HepG2 (cell line): Measurements from ENCODE around the gene FMN2. TPM values are rescaled to one million over a fixed set of nuclear protein-coding genes. Genes with fewer than 3 reads are reported as not detected.
A peak's percentile ranks its signal among the peaks of the same experiment; 100 is the strongest.

ENCODE experiments used
- ATAC-seq: fragments of 200-7000 bp; cut with Tn5 transposase; 3 replicates; pipeline ENCODE4 v1.9.1; 2020; ENCODE audit warnings: mild to moderate bottlenecking, moderate library complexity
- BruUV-seq: library from RNA; stranded (reverse); fragments of 400-500 nt; replicated peaks from 2 replicates; lab custom pipeline; 2021; lab: Mats Ljungman, UMichigan
- CTCF ChIA-PET: fragments of 300-600 bp; formaldehyde crosslinking; extraction: SDS; loops from one replicate; lab custom pipeline; 2021; ENCODE audit warnings: low total read pairs, inconsistent platforms, low intra/inter-chr PET ratio; lab: Yijun Ruan, JAX
- POLR2A ChIA-PET: fragments of 350-600 bp; sonication (Branson Sonifier 250); formaldehyde crosslinking; loops from one replicate; lab custom pipeline; 2020; ENCODE audit warnings: antibody characterized with exemption, inconsistent platforms; lab: Yijun Ruan, JAX
- DNase-seq: peaks from one replicate; pipeline ENCODE4 v3.0.0-alpha.2; 2015; ENCODE audit warnings: low spot score
- FAIRE-seq: peaks from 3 replicates; lab custom pipeline; 2011; peaks lifted over from hg19 to GRCh38; lab: Jason Lieb, UNC
- H2AFZ ChIP-seq: one replicate; pipeline ENCODE4 v1.6.1; 2011; ENCODE audit warnings: low read length, inconsistent platforms
- H3K27ac ChIP-seq: fragments of 300-600 bp; 3 replicates; pipeline ENCODE4 v1.8.0; 2011; ENCODE audit warnings: mixed run types, mild to moderate bottlenecking, mixed read lengths, low read length, inconsistent platforms; ENCODE audit not compliant: insufficient read depth; ENCODE audit errors: extremely low read length
- H3K27me3 ChIP-seq, 2 experiments: fragments of 200-600 bp in 1 of 2; 2 replicates in 1 of 2; 3 replicates in 1 of 2; pipeline versions ENCODE4 v1.6.0 to v1.8.0; 2011; ENCODE audit warnings: low read length in 2 of 2, mild to moderate bottlenecking in 2 of 2, moderate library complexity in 2 of 2, inconsistent platforms in 1 of 2; ENCODE audit not compliant: insufficient read depth in 2 of 2, control insufficient read depth in 1 of 2
- H3K36me3 ChIP-seq, 2 experiments: fragments of 200-600 bp in 1 of 2; replicated peaks in 1 of 2; 2 replicates in 1 of 2; 3 replicates in 1 of 2; pipeline versions ENCODE4 v1.5.1 to v1.8.0; 2011; ENCODE audit warnings: low read length in 2 of 2, inconsistent platforms in 1 of 2; ENCODE audit not compliant: insufficient read depth in 2 of 2, control insufficient read depth in 1 of 2
- H3K4me1 ChIP-seq: 2 replicates; pipeline ENCODE4 v1.5.1; 2012; ENCODE audit warnings: low read length, inconsistent platforms; ENCODE audit not compliant: insufficient read depth
- H3K4me2 ChIP-seq: 2 replicates; pipeline ENCODE4 v1.6.0; 2011; ENCODE audit warnings: low read depth, low read length, inconsistent platforms
- H3K4me3 ChIP-seq, 3 experiments: fragments of 200-600 bp in 1 of 3; sonication (generic), shearing (Covaris generic) in 1 of 3; replicated peaks in 1 of 3; 2 replicates each; pipeline ENCODE4 v1.5.1; 2011 to 2016; ENCODE audit warnings: low read length in 3 of 3, inconsistent platforms in 2 of 3, low read depth in 2 of 3, mild to moderate bottlenecking in 2 of 3, control low read depth in 1 of 3, mixed read lengths in 1 of 3; ENCODE audit not compliant: insufficient read depth in 1 of 3
- H3K79me2 ChIP-seq: one replicate; pipeline ENCODE4 v1.6.1; 2011; ENCODE audit warnings: low read length, inconsistent platforms; ENCODE audit not compliant: insufficient read depth
- H3K9ac ChIP-seq: 2 replicates; pipeline ENCODE4 v1.6.0; 2011; ENCODE audit warnings: mild to moderate bottlenecking, low read depth, low read length, inconsistent platforms; ENCODE audit not compliant: insufficient read depth
- H3K9me3 ChIP-seq: 2 replicates; pipeline ENCODE4 v1.5.1; 2012; ENCODE audit warnings: mild to moderate bottlenecking, low read length
- H4K20me1 ChIP-seq: 2 replicates; pipeline ENCODE4 v1.6.0; 2011; ENCODE audit warnings: inconsistent platforms, mild to moderate bottlenecking, low read length, moderate library complexity; ENCODE audit not compliant: insufficient read depth
- ATF7-NPFF ChIP-seq: sonication (generic); formaldehyde crosslinking; IDR thresholded peaks from 2 replicates; pipeline ENCODE4 v1.8.1; 2023; ENCODE audit warnings: mild to moderate bottlenecking, low read depth, missing genetic modification reagents, moderate library complexity
- BRD4 ChIP-seq: sonication (generic); formaldehyde crosslinking; IDR thresholded peaks from 2 replicates; pipeline ENCODE4 v1.4.0; 2020; ENCODE audit warnings: missing genetic modification reagents
- CEBPB ChIP-seq: IDR thresholded peaks from 2 replicates; pipeline ENCODE4 v1.6.1; 2011; ENCODE audit warnings: low read depth, low read length, improper control_type of control experiment, borderline replicate concordance
- FOXK2 ChIP-seq: fragments of 450-650 bp; IDR thresholded peaks from 2 replicates; pipeline ENCODE4 v1.6.1; 2016
- GZF1 ChIP-seq: sonication (generic); formaldehyde crosslinking; IDR thresholded peaks from 2 replicates; pipeline ENCODE4 v1.5.1; 2020; ENCODE audit warnings: mild to moderate bottlenecking, missing genetic modification reagents
- MXI1 ChIP-seq: IDR thresholded peaks from 3 replicates; pipeline ENCODE4 v1.6.1; 2012; ENCODE audit warnings: low read depth, low read length, inconsistent platforms, borderline replicate concordance
- SIX4 ChIP-seq: sonication (generic); formaldehyde crosslinking; IDR thresholded peaks from 2 replicates; pipeline ENCODE4 v1.4.0; 2020; ENCODE audit warnings: missing genetic modification reagents
- ZBTB26 ChIP-seq: IDR thresholded peaks from 2 replicates; pipeline ENCODE4 v1.6.1; 2016; ENCODE audit warnings: missing compliant biosample characterization, missing genetic modification reagents, borderline replicate concordance
- ZBTB37 ChIP-seq: sonication (generic); formaldehyde crosslinking; IDR thresholded peaks from 2 replicates; pipeline ENCODE4 v1.4.0; 2020; ENCODE audit warnings: mild to moderate bottlenecking, missing genetic modification reagents
- ZBTB49 ChIP-seq: sonication (generic); formaldehyde crosslinking; IDR thresholded peaks from 2 replicates; pipeline ENCODE4 v1.4.0; 2020; ENCODE audit warnings: missing genetic modification reagents, borderline replicate concordance
- ZFY ChIP-seq: sonication (generic); formaldehyde crosslinking; IDR thresholded peaks from 2 replicates; pipeline ENCODE4 v1.4.0; 2020; ENCODE audit warnings: missing genetic modification reagents
- ZNF34 ChIP-seq: sonication (generic); formaldehyde crosslinking; IDR thresholded peaks from 2 replicates; pipeline ENCODE4 v1.4.0; 2020; ENCODE audit warnings: mild to moderate bottlenecking, missing genetic modification reagents, borderline replicate concordance
- ZNF543 ChIP-seq: sonication (generic); formaldehyde crosslinking; IDR thresholded peaks from 2 replicates; pipeline ENCODE4 v1.4.0; 2020; ENCODE audit warnings: mild to moderate bottlenecking, missing genetic modification reagents
- ZNF709 ChIP-seq: sonication (generic); formaldehyde crosslinking; IDR thresholded peaks from 2 replicates; pipeline ENCODE4 v1.5.0; 2020; ENCODE audit warnings: mild to moderate bottlenecking, missing genetic modification reagents
- ZNF784 ChIP-seq: sonication (generic); formaldehyde crosslinking; IDR thresholded peaks from 2 replicates; pipeline ENCODE4 v1.5.1; 2020; ENCODE audit warnings: missing genetic modification reagents, mild to moderate bottlenecking, borderline replicate concordance
- WGBS: methylation state at CpG from one replicate; pipeline ENCODE4 v1.1.6; 2017; ENCODE audit warnings: low lambda C conversion rate; 5-methylcytosine and 5-hydroxymethylcytosine counted together
- in situ Hi-C: cut with HindIII; loops from 2 replicates; pipeline ENCODE4 v1.10.0; 2017; ENCODE audit warnings: low pct_unique_long_range_greater_than_20kb; ENCODE audit not compliant: extremely low pct_ligation_motif_present
- intact Hi-C: fragments of 100-400 bp; cut with micrococcal nuclease; formaldehyde crosslinking; loops from one replicate; pipeline ENCODE4 v1.10.0; 2022; ENCODE audit not compliant: unreplicated experiment
- polyA plus RNA-seq, 8 experiments: library from polyadenylated mRNA; depleted of rRNA in 3 of 8; stranded (reverse) in 7 of 8; unstranded in 1 of 8; fragments of >200 nt; fragmentation: Illumina TruSeq in 4 of 8; extraction: Trizol in 4 of 8; gene quantifications; 2 replicates each; pipeline versions ENCODE4 v1.2.1 to v1.2.3, GENCODE V29; 2011 to 2016; ENCODE audit warnings: low read depth in 4 of 8, missing spikeins in 1 of 8, mixed read lengths in 1 of 8; ENCODE audit not compliant: insufficient read depth in 1 of 8
- total RNA-seq, 5 experiments: library from RNA; depleted of rRNA; stranded (reverse); fragments of >200 nt; fragmentation: Illumina TruSeq; extraction: Trizol; gene quantifications; 2 replicates each; pipeline ENCODE4 v1.2.3, GENCODE V29; 2016; ENCODE audit warnings: low read depth in 1 of 5
- TF ChIP-seq, protein P1 (sequence below): sonication (generic); formaldehyde crosslinking; IDR thresholded peaks from 2 replicates; pipeline ENCODE4 v1.4.0; 2020; ENCODE audit warnings: missing genetic modification reagents, borderline replicate concordance

FMN2 gene
- total and polyA plus RNA-seq, 2 of the 13 experiments (the other 11 are each of a cell fraction or from before 2014, with no cell fraction given), result not detected

GRCh38 chr1:240111558-240111957 lies 19.9 kb downstream of the FMN2 start:
- H3K4me1 ChIP-seq, result no peaks in the 10 kb centered on the region
- no peak overlapping the region for H3K4me2 ChIP-seq
- no peaks in the 10 kb centered on the region for H3K27me3 ChIP-seq
- no TSS peak for BruUV-seq
- H2AFZ ChIP-seq, result no peak overlapping the region
- DNase-seq (no peak), FAIRE-seq (no peak), ATAC-seq (peak; percentile 43; the same call in 1 of the 3 replicates)
- intact Hi-C loops, result no loop called here
- no peak overlapping the region for H3K4me3 ChIP-seq
- POLR2A ChIA-PET, result no interaction called here
- H3K27ac ChIP-seq, result no peak overlapping the region
- no peaks in the 10 kb centered on the region for H4K20me1 ChIP-seq
- CTCF ChIA-PET, result no interaction called here
- H3K9ac ChIP-seq, result no peak overlapping the region
- H3K79me2 ChIP-seq, result no peaks in the 10 kb centered on the region
- no peaks in the 10 kb centered on the region for H3K36me3 ChIP-seq
- WGBS, result 13% methylated on average over 6 of the region's 6 CpGs
- in situ Hi-C loops, result no loop called here
- no peaks in the 10 kb centered on the region for H3K9me3 ChIP-seq
- no peak for TF ChIP-seq ZFY (CRISPR knock-in tag)
- no peak for TF ChIP-seq ZBTB49 (CRISPR knock-in tag)
- no peak for TF ChIP-seq MXI1
- TF ChIP-seq ZNF34, result no peak
- no peak for TF ChIP-seq CEBPB
- no peak for TF ChIP-seq GZF1
- no peak for TF ChIP-seq ATF7-NPFF (CRISPR knock-in tag)
- TF ChIP-seq, protein P1, sequence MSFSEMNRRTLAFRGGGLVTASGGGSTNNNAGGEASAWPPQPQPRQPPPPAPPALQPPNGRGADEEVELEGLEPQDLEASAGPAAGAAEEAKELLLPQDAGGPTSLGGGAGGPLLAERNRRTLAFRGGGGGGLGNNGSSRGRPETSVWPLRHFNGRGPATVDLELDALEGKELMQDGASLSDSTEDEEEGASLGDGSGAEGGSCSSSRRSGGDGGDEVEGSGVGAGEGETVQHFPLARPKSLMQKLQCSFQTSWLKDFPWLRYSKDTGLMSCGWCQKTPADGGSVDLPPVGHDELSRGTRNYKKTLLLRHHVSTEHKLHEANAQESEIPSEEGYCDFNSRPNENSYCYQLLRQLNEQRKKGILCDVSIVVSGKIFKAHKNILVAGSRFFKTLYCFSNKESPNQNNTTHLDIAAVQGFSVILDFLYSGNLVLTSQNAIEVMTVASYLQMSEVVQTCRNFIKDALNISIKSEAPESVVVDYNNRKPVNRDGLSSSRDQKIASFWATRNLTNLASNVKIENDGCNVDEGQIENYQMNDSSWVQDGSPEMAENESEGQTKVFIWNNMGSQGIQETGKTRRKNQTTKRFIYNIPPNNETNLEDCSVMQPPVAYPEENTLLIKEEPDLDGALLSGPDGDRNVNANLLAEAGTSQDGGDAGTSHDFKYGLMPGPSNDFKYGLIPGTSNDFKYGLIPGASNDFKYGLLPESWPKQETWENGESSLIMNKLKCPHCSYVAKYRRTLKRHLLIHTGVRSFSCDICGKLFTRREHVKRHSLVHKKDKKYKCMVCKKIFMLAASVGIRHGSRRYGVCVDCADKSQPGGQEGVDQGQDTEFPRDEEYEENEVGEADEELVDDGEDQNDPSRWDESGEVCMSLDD (CRISPR knock-in tag), result no peak
- no peak for TF ChIP-seq BRD4 (CRISPR knock-in tag)
- no peak for TF ChIP-seq ZBTB37
- no peak for TF ChIP-seq ZBTB26 (CRISPR knock-in tag)
- TF ChIP-seq ZNF543 (CRISPR knock-in tag), result no peak
- no peak for TF ChIP-seq SIX4 (CRISPR knock-in tag)
- no peak for TF ChIP-seq ZNF709
- TF ChIP-seq ZNF784, result no peak
- no peak for TF ChIP-seq FOXK2
